IMR-90 (cell line): ENCODE measurements around the gene OSBPL2. TPM values are rescaled to one million over a fixed set of nuclear protein-coding genes. Genes with fewer than 3 reads are reported as not detected.
A peak's percentile ranks its signal among the peaks of the same experiment; 100 is the strongest.

Source experiments
- ATAC-seq: fragments of 200-7000 bp; cut with Tn5 transposase; 2 replicates; pipeline ENCODE4 v1.9.1; 2020; ENCODE audit warnings: low read depth, mild to moderate bottlenecking, moderate library complexity
- BruUV-seq: library from RNA; stranded (reverse); fragments of 400-500 nt; replicated peaks from 2 replicates; lab custom pipeline; 2021; lab: Mats Ljungman, UMichigan
- CTCF ChIA-PET: fragments of 300-600 bp; formaldehyde crosslinking; extraction: SDS; loops from one replicate; lab custom pipeline; 2021; ENCODE audit warnings: antibody characterized with exemption; lab: Yijun Ruan, JAX
- POLR2A ChIA-PET: fragments of 300-600 bp; sonication (Branson Sonifier 250); formaldehyde crosslinking; loops from one replicate; lab custom pipeline; 2022; ENCODE audit warnings: antibody characterized with exemption; ENCODE audit not compliant: unreplicated experiment; lab: Charles Lee
- DNase-seq: peaks from one replicate; pipeline ENCODE4 v3.0.0; 2013
- H2AFZ ChIP-seq: replicated peaks from 2 replicates; pipeline ENCODE3; 2013; ENCODE audit warnings: low read length, mild to moderate bottlenecking; ENCODE audit not compliant: poor library complexity
- H2AK5ac ChIP-seq: 2 replicates; pipeline ENCODE4 v1.6.1; 2013; ENCODE audit warnings: low read depth, low read length, inconsistent platforms
- H2AK9ac ChIP-seq: replicated peaks from 2 replicates; pipeline ENCODE3; 2013; ENCODE audit warnings: mild to moderate bottlenecking, low read depth, low read length, moderate library complexity; ENCODE audit not compliant: poor library complexity
- H2BK120ac ChIP-seq: 2 replicates; pipeline ENCODE4 v1.6.1; 2013; ENCODE audit warnings: low read depth, low read length, inconsistent platforms
- H2BK15ac ChIP-seq: 3 replicates; pipeline ENCODE4 v1.6.1; 2013; ENCODE audit warnings: low read depth, low read length, inconsistent platforms
- H2BK20ac ChIP-seq: 2 replicates; pipeline ENCODE4 v1.6.1; 2013; ENCODE audit warnings: low read depth, mild to moderate bottlenecking, inconsistent platforms, low read length, moderate library complexity
- H2BK5ac ChIP-seq: 2 replicates; pipeline ENCODE4 v1.6.1; 2013; ENCODE audit warnings: mild to moderate bottlenecking, low read depth, low read length, inconsistent platforms; ENCODE audit not compliant: poor library complexity, severe bottlenecking
- H3K14ac ChIP-seq: replicated peaks from 2 replicates; pipeline ENCODE4 v1.6.1; 2013; ENCODE audit warnings: low read depth, low read length, inconsistent platforms
- H3K18ac ChIP-seq: 2 replicates; pipeline ENCODE4 v1.6.1; 2013; ENCODE audit warnings: low read depth, low read length, control low read depth
- H3K23ac ChIP-seq: 2 replicates; pipeline ENCODE4 v1.6.1; 2013; ENCODE audit warnings: low read depth, low read length, inconsistent platforms
- H3K27ac ChIP-seq: 2 replicates; pipeline ENCODE4 v1.5.1; 2013; ENCODE audit warnings: mild to moderate bottlenecking, control low read depth, low read length; ENCODE audit not compliant: insufficient read depth
- H3K27me3 ChIP-seq: 2 replicates; pipeline ENCODE4 v1.6.1; 2013; ENCODE audit warnings: low read length; ENCODE audit not compliant: control insufficient read depth, insufficient read depth
- H3K36me3 ChIP-seq: 2 replicates; pipeline ENCODE4 v1.6.1; 2013; ENCODE audit warnings: low read length, mixed read lengths; ENCODE audit not compliant: control insufficient read depth, insufficient read depth
- H3K4ac ChIP-seq: 2 replicates; pipeline ENCODE4 v1.6.1; 2013; ENCODE audit warnings: low read depth, low read length, inconsistent platforms
- H3K4me1 ChIP-seq: 2 replicates; pipeline ENCODE4 v1.6.1; 2013; ENCODE audit warnings: low read length, mixed read lengths; ENCODE audit not compliant: control insufficient read depth, insufficient read depth
- H3K4me2 ChIP-seq: 2 replicates; pipeline ENCODE4 v1.6.1; 2013; ENCODE audit warnings: low read depth, mild to moderate bottlenecking, control low read depth, low read length, moderate library complexity
- H3K4me3 ChIP-seq: 2 replicates; pipeline ENCODE4 v1.5.1; 2013; ENCODE audit warnings: low read depth, mild to moderate bottlenecking, control low read depth, low read length, moderate library complexity; ENCODE audit not compliant: insufficient read depth
- H3K56ac ChIP-seq: 2 replicates; pipeline ENCODE4 v1.6.1; 2013; ENCODE audit warnings: low read length, inconsistent platforms; ENCODE audit not compliant: insufficient read depth; ENCODE audit errors: extremely low read depth
- H3K79me1 ChIP-seq, 2 experiments: 2 replicates each; pipeline ENCODE4 v1.6.1; 2013; ENCODE audit warnings: low read length in 2 of 2, inconsistent platforms in 1 of 2, low read depth in 1 of 2
- H3K9ac ChIP-seq: 2 replicates; pipeline ENCODE4 v1.6.1; 2013; ENCODE audit warnings: low read depth, low read length, control low read depth
- H3K9me1 ChIP-seq: 2 replicates; pipeline ENCODE4 v1.6.1; 2013; ENCODE audit warnings: low read length, inconsistent platforms; ENCODE audit not compliant: insufficient read depth
- H3K9me3 ChIP-seq: 2 replicates; pipeline ENCODE4 v1.6.1; 2013; ENCODE audit warnings: low read length; ENCODE audit not compliant: control insufficient read depth, insufficient read depth
- H4K20me1 ChIP-seq: 2 replicates; pipeline ENCODE4 v1.6.1; 2013; ENCODE audit warnings: low read length, inconsistent platforms; ENCODE audit not compliant: insufficient read depth
- H4K5ac ChIP-seq: 2 replicates; pipeline ENCODE4 v1.6.1; 2013; ENCODE audit warnings: mild to moderate bottlenecking, low read depth, low read length, control low read depth
- H4K8ac ChIP-seq, 2 experiments: 2 replicates each; pipeline ENCODE4 v1.6.1; 2013; ENCODE audit warnings: low read depth in 2 of 2, low read length in 2 of 2, control low read depth in 1 of 2, inconsistent platforms in 1 of 2
- H4K91ac ChIP-seq: 2 replicates; pipeline ENCODE4 v1.6.1; 2013; ENCODE audit warnings: low read depth, low read length, inconsistent platforms; ENCODE audit not compliant: insufficient read depth
- CHD1 ChIP-seq: IDR thresholded peaks from 2 replicates; pipeline ENCODE4 v1.6.1; 2012; ENCODE audit warnings: low read depth, low read length, improper control_type of control experiment
- FOS ChIP-seq: fragments of 150-350 bp; IDR thresholded peaks from 2 replicates; pipeline ENCODE4 v1.6.1; 2016; ENCODE audit warnings: low read depth, low read length
- USF2 ChIP-seq: fragments of 150-350 bp; IDR thresholded peaks from 2 replicates; pipeline ENCODE4 v1.6.1; 2017; ENCODE audit warnings: mild to moderate bottlenecking, antibody characterized with exemption, low read length, low read depth
- WGBS, 2 experiments: methylation state at CpG; one replicate each; pipeline versions ENCODE4 v1.1.5 to v1.1.7; 2013; ENCODE audit warnings: missing lambda C conversion rate in 2 of 2; ENCODE audit not compliant: insufficient read length in 1 of 2; ENCODE audit errors: extremely low coverage in 2 of 2; 5-methylcytosine and 5-hydroxymethylcytosine counted together
- dilution Hi-C: fragments of 300-500 bp; cut with HindIII; formaldehyde crosslinking; loops from one replicate; pipeline ENCODE4 v1.14.3; 2018; ENCODE audit warnings: low sequenced_read_pairs; ENCODE audit not compliant: unreplicated experiment
- in situ Hi-C: fragments of 300-500 bp; cut with MboI; formaldehyde crosslinking; loops from 3 replicates; pipeline ENCODE4 v1.14.3; 2019; ENCODE audit warnings: low sequenced_read_pairs, inconsistent platforms, mixed read lengths
- intact Hi-C: fragments of 100-400 bp; cut with micrococcal nuclease; formaldehyde crosslinking; loops from 2 replicates; pipeline ENCODE4 v1.10.0; 2022
- polyA plus RNA-seq, 3 experiments: library from polyadenylated mRNA; depleted of rRNA; stranded (reverse); fragments of >200 nt; gene quantifications; 2 replicates each; pipeline ENCODE4 v1.2.3, GENCODE V29; 2012; ENCODE audit warnings: low replicate concordance in 1 of 3
- total RNA-seq: library from RNA; depleted of rRNA; stranded (reverse); fragments of >200 nt; gene quantifications from 2 replicates; pipeline ENCODE4 v1.2.3, GENCODE V29; 2012

OSBPL2 gene
- total and polyA plus RNA-seq, 2 of the 4 experiments (the other 2 are of a cell fraction): 19.3 to 27.6 TPM

GRCh38 chr20:62320581-62321354 lies 82.4 kb downstream of the OSBPL2 start:
- H2AFZ ChIP-seq: no peak overlapping the region
- no peaks in the 10 kb centered on the region for H3K27me3 ChIP-seq
- no peaks in the 10 kb centered on the region for H3K4me1 ChIP-seq
- H3K9me3 ChIP-seq: no peaks in the 10 kb centered on the region
- no peak overlapping the region for H2BK20ac ChIP-seq
- 96% methylated on average over 11 of the region's 22 CpGs; no CpG with 5 or more reads in 1 of the 2 experiments for WGBS, 2 experiments
- ATAC-seq (peak; percentile 35; the same call in 1 of the 2 replicates), DNase-seq (no peak)
- H2AK5ac ChIP-seq: no peak overlapping the region
- no peak overlapping the region for H4K5ac ChIP-seq
- H2AK9ac ChIP-seq: no peak overlapping the region
- H3K79me1 ChIP-seq: no peaks in the 10 kb centered on the region
- H2BK5ac ChIP-seq: no peak overlapping the region
- no peak overlapping the region for H3K23ac ChIP-seq
- ChIA-PET CTCF (no interaction called here), POLR2A (no interaction called here)
- H4K20me1 ChIP-seq: no peaks in the 10 kb centered on the region
- no peak overlapping the region for H3K27ac ChIP-seq
- in situ Hi-C loops: no loop called here
- no TSS peak for BruUV-seq
- H2BK15ac ChIP-seq: no peak overlapping the region
- peaks cover 48% of the 10 kb centered on the region for H3K36me3 ChIP-seq
- dilution Hi-C loops: no loop called here
- H3K14ac ChIP-seq: no peak overlapping the region
- H4K8ac ChIP-seq: no peak overlapping the region
- no peak overlapping the region for H3K4ac ChIP-seq
- no peak overlapping the region for H3K18ac ChIP-seq
- H2BK120ac ChIP-seq: no peak overlapping the region
- H3K9ac ChIP-seq: no peak overlapping the region
- H3K56ac ChIP-seq: no peak overlapping the region
- no peak overlapping the region for H3K4me3 ChIP-seq
- TF ChIP-seq CHD1 (no peak), FOS (no peak), USF2 (no peak)
- no peaks in the 10 kb centered on the region for H3K9me1 ChIP-seq
- H3K4me2 ChIP-seq: no peak overlapping the region
- H4K91ac ChIP-seq: no peak overlapping the region
- intact Hi-C loops: no loop called here
